SK-N-SH (cell line): ENCODE data around the gene RITA1. TPM values are rescaled to one million over a fixed set of nuclear protein-coding genes. Genes with fewer than 3 reads are reported as not detected.

ENCODE experiments used
- CTCF ChIA-PET: fragments of 300-600, 350-600 bp; formaldehyde crosslinking; extraction: SDS; loops from one replicate; lab custom pipeline; 2021; lab: Yijun Ruan, JAX
- POLR2A ChIA-PET: fragments of 350-600 bp; sonication (Branson Sonifier 250); formaldehyde crosslinking; extraction: SDS; loops from one replicate; lab custom pipeline; 2020; ENCODE audit warnings: antibody characterized with exemption, inconsistent platforms; lab: Yijun Ruan, JAX
- DNase-seq: peaks from one replicate; pipeline ENCODE4 v3.0.0; 2012
- H2AFZ ChIP-seq: fragments of 200-600 bp; sonication (generic); 2 replicates; pipeline ENCODE4 v1.8.1; 2016; ENCODE audit warnings: antibody characterized with exemption, mild to moderate bottlenecking, low read depth
- H3F3A ChIP-seq: fragments of 200-600 bp; sonication (generic); replicated peaks from 2 replicates; pipeline ENCODE3; 2016; ENCODE audit warnings: antibody characterized with exemption, mild to moderate bottlenecking; ENCODE audit not compliant: insufficient read depth
- H3K27ac ChIP-seq, 2 experiments: fragments of 200-500 bp in 1 of 2; fragments of 200-600 bp in 1 of 2; sonication (Bioruptor generic) in 1 of 2; sonication (generic), shearing (Covaris generic) in 1 of 2; 2 replicates each; pipeline versions ENCODE4 v1.5.1 to v1.6.1; 2014 to 2016; ENCODE audit warnings: low read depth in 2 of 2, inconsistent platforms in 1 of 2, low read length in 1 of 2, mild to moderate bottlenecking in 1 of 2, mixed read lengths in 1 of 2
- H3K27me3 ChIP-seq: fragments of 200-600 bp; sonication (generic), shearing (Covaris generic); 2 replicates; pipeline ENCODE4 v1.6.1; 2016; ENCODE audit warnings: mixed run types; ENCODE audit not compliant: insufficient read depth
- H3K36me3 ChIP-seq, 2 experiments: fragments of 200-500 bp in 1 of 2; fragments of 200-600 bp in 1 of 2; sonication (Bioruptor generic) in 1 of 2; sonication (generic) in 1 of 2; replicated peaks in 1 of 2; 2 replicates each; pipeline versions ENCODE3 to v1.5.1; 2014 to 2016; ENCODE audit warnings: low read length in 1 of 2, mild to moderate bottlenecking in 1 of 2; ENCODE audit not compliant: insufficient read depth in 2 of 2, control insufficient read depth in 1 of 2
- H3K4me1 ChIP-seq, 2 experiments: fragments of 200-500 bp in 1 of 2; fragments of 200-600 bp in 1 of 2; sonication (Bioruptor generic) in 1 of 2; sonication (generic), shearing (Covaris generic) in 1 of 2; 2 replicates each; pipeline versions ENCODE4 v1.5.1 to v1.6.1; 2014 to 2016; ENCODE audit warnings: low read depth in 1 of 2, low read length in 1 of 2, mixed run types in 1 of 2; ENCODE audit not compliant: insufficient read depth in 2 of 2, control insufficient read depth in 1 of 2
- H3K4me2 ChIP-seq: fragments of 200-600 bp; sonication (generic), shearing (Covaris generic); 2 replicates; pipeline ENCODE4 v1.6.1; 2017; ENCODE audit warnings: mixed run types
- H3K4me3 ChIP-seq, 2 experiments: fragments of 200-500 bp in 1 of 2; fragments of 200-600 bp in 1 of 2; sonication (Bioruptor generic) in 1 of 2; sonication (generic), shearing (Covaris generic) in 1 of 2; 2 replicates each; pipeline versions ENCODE4 v1.5.1 to v1.8.1; 2014 to 2016; ENCODE audit warnings: low read depth in 2 of 2, inconsistent platforms in 1 of 2, low read length in 1 of 2, mild to moderate bottlenecking in 1 of 2, mixed read lengths in 1 of 2, moderate library complexity in 1 of 2
- H3K79me2 ChIP-seq: fragments of 200-600 bp; sonication (generic); 2 replicates; pipeline ENCODE4 v1.8.1; 2017; ENCODE audit warnings: mild to moderate bottlenecking; ENCODE audit not compliant: insufficient read depth
- H3K9ac ChIP-seq: fragments of 200-600 bp; sonication (generic); 2 replicates; pipeline ENCODE4 v1.6.1; 2017; ENCODE audit warnings: mixed run types
- H3K9me2 ChIP-seq: fragments of 200-600 bp; sonication (generic); 2 replicates; pipeline ENCODE4 v1.6.1; 2017; ENCODE audit warnings: mixed run types
- H3K9me3 ChIP-seq: fragments of 200-600 bp; sonication (generic); 2 replicates; pipeline ENCODE4 v1.6.1; 2017; ENCODE audit warnings: mixed run types, mild to moderate bottlenecking, moderate library complexity
- H4K20me1 ChIP-seq: fragments of 200-600 bp; sonication (generic); 2 replicates; pipeline ENCODE4 v1.6.1; 2017; ENCODE audit warnings: mild to moderate bottlenecking, mixed run types; ENCODE audit not compliant: insufficient read depth
- CTCF ChIP-seq: fragments of 200-600 bp; sonication (generic); IDR thresholded peaks from 2 replicates; pipeline ENCODE4 v1.6.1; 2017; ENCODE audit warnings: antibody characterized with exemption, mild to moderate bottlenecking, moderate library complexity
- EZH2phosphoT487 ChIP-seq: fragments of 200-600 bp; sonication (generic); IDR thresholded peaks from 2 replicates; pipeline ENCODE4 v1.6.1; 2017; ENCODE audit warnings: low read depth, mixed run types, mild to moderate bottlenecking, antibody characterized with exemption, moderate library complexity, borderline replicate concordance
- FOXM1 ChIP-seq: IDR thresholded peaks from 2 replicates; pipeline ENCODE4 v1.4.0; 2012; ENCODE audit warnings: low read depth, mild to moderate bottlenecking
- GABPA ChIP-seq: IDR thresholded peaks from 2 replicates; pipeline ENCODE4 v1.4.0; 2012; ENCODE audit warnings: low read depth, mild to moderate bottlenecking
- GATA2 ChIP-seq: sonication (generic); formaldehyde crosslinking; IDR thresholded peaks from 2 replicates; pipeline ENCODE4 v1.5.0; 2020; ENCODE audit warnings: mild to moderate bottlenecking, missing genetic modification reagents
- JUND ChIP-seq: IDR thresholded peaks from 2 replicates; pipeline ENCODE4 v1.4.0; 2012
- NFIC ChIP-seq: IDR thresholded peaks from 2 replicates; pipeline ENCODE4 v1.4.0; 2012; ENCODE audit warnings: borderline replicate concordance
- NRF1 ChIP-seq: IDR thresholded peaks from 2 replicates; pipeline ENCODE4 v1.6.1; 2012; ENCODE audit warnings: low read depth, mild to moderate bottlenecking, low read length
- POLR2AphosphoS5 ChIP-seq: IDR thresholded peaks from 2 replicates; pipeline ENCODE4 v1.6.1; 2012; ENCODE audit warnings: low read depth, low read length
- RCOR1 ChIP-seq: fragments of 150-350 bp; IDR thresholded peaks from 2 replicates; pipeline ENCODE4 v1.6.1; 2017; ENCODE audit warnings: antibody characterized with exemption, low read length
- RFX5 ChIP-seq: IDR thresholded peaks from 2 replicates; pipeline ENCODE4 v1.6.1; 2012; ENCODE audit warnings: mild to moderate bottlenecking, improper control_type of control experiment, low read length
- SMC3 ChIP-seq: IDR thresholded peaks from 2 replicates; pipeline ENCODE4 v1.6.1; 2012; ENCODE audit warnings: low read depth, low read length, improper control_type of control experiment
- TAF1 ChIP-seq: IDR thresholded peaks from 2 replicates; pipeline ENCODE4 v1.6.1; 2012; ENCODE audit warnings: low read depth, mild to moderate bottlenecking, low read length, moderate library complexity, borderline replicate concordance
- TCF12 ChIP-seq: IDR thresholded peaks from 2 replicates; pipeline ENCODE4 v1.4.0; 2012
- TEAD4 ChIP-seq: IDR thresholded peaks from 2 replicates; pipeline ENCODE4 v1.4.0; 2012; ENCODE audit warnings: mild to moderate bottlenecking, borderline replicate concordance; ENCODE audit not compliant: insufficient read depth
- YY1 ChIP-seq: IDR thresholded peaks from 2 replicates; pipeline ENCODE4 v1.4.0; 2012; ENCODE audit warnings: low read depth, mild to moderate bottlenecking
- WGBS: methylation state at CpG from one replicate; pipeline ENCODE4 v1.1.6; 2017; ENCODE audit warnings: low lambda C conversion rate; 5-methylcytosine and 5-hydroxymethylcytosine counted together
- polyA plus RNA-seq, 3 experiments: library from polyadenylated mRNA; depleted of rRNA; stranded (reverse); fragments of >200 nt; gene quantifications; 2 replicates each; pipeline ENCODE4 v1.2.3, GENCODE V29; 2012
- TF ChIP-seq, protein P1 (sequence below): fragments of 150-350 bp; IDR thresholded peaks from 2 replicates; pipeline ENCODE4 v1.6.1; 2017; ENCODE audit warnings: antibody characterized with exemption, low read length, low read depth, borderline replicate concordance
- TF ChIP-seq, protein P2 (sequence below): IDR thresholded peaks from 2 replicates; pipeline ENCODE4 v1.4.0; 2012; ENCODE audit warnings: low read depth
- TF ChIP-seq, protein P3 (sequence below): IDR thresholded peaks from 2 replicates; pipeline ENCODE4 v1.4.0; 2012; ENCODE audit warnings: low read depth, borderline replicate concordance

Gene RITA1
- polyA plus RNA-seq, 1 of the 3 experiments (the other 2 are of a cell fraction): 21.1 TPM

GRCh38 chr12:113237748-113238147 lies 52.2 kb downstream of the RITA1 start:
- Histone ChIP-seq H3K79me2 (no peaks in the 10 kb centered on the region), H4K20me1 (no peaks in the 10 kb centered on the region), H3K4me1 (peaks cover 5 to 18% of the 10 kb centered on the region in 2 experiments; a peak in 2 of 4 replicates), H3F3A (peaks cover 3% of the 10 kb centered on the region), H3K9me3 (no peaks in the 10 kb centered on the region), H3K4me2 (no peak overlapping the region), H2AFZ (no peak overlapping the region), H3K9me2 (no peaks in the 10 kb centered on the region), H3K9ac (no peak overlapping the region), H3K27me3 (no peaks in the 10 kb centered on the region), H3K27ac (no peak overlapping the region), H3K36me3 (peaks cover 0 to 2% of the 10 kb centered on the region in 2 experiments), H3K4me3 (no peak overlapping the region)
- ChIA-PET CTCF (interaction anchor here (1.0 to 1.7 kb wide), 3 partner anchors 17 to 76 kb away, joined by 3 to 4 read pairs (median 4); no protein-coding TSS in a partner anchor), POLR2A (no interaction called here)
- 99% methylated on average over 4 of the region's 4 CpGs for WGBS
- DNase-seq: no peak
- TF ChIP-seq JUND (no peak), RCOR1 (no peak), RFX5 (no peak), CTCF (no peak), GATA2 (CRISPR knock-in tag) (no peak), POLR2AphosphoS5 (no peak), GABPA (no peak), YY1 (no peak), EZH2phosphoT487 (no peak), FOXM1 (no peak), NFIC (no peak), TCF12 (no peak), SMC3 (no peak), NRF1 (no peak), TAF1 (no peak), TEAD4 (no peak)
- TF ChIP-seq, protein P1, sequence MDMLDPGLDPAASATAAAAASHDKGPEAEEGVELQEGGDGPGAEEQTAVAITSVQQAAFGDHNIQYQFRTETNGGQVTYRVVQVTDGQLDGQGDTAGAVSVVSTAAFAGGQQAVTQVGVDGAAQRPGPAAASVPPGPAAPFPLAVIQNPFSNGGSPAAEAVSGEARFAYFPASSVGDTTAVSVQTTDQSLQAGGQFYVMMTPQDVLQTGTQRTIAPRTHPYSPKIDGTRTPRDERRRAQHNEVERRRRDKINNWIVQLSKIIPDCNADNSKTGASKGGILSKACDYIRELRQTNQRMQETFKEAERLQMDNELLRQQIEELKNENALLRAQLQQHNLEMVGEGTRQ: no peak
- TF ChIP-seq, protein P2, sequence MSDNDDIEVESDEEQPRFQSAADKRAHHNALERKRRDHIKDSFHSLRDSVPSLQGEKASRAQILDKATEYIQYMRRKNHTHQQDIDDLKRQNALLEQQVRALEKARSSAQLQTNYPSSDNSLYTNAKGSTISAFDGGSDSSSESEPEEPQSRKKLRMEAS: no peak
- TF ChIP-seq, protein P3, sequence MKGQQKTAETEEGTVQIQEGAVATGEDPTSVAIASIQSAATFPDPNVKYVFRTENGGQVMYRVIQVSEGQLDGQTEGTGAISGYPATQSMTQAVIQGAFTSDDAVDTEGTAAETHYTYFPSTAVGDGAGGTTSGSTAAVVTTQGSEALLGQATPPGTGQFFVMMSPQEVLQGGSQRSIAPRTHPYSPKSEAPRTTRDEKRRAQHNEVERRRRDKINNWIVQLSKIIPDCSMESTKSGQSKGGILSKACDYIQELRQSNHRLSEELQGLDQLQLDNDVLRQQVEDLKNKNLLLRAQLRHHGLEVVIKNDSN: no peak
